ENCODE measurements around the gene ARMC7. TPM values are rescaled to one million over a fixed set of nuclear protein-coding genes. Genes with fewer than 3 reads are reported as not detected.

The ARMC7 gene
- total RNA-seq, 4 donors from 2014 or later: 8.2 to 41.1 (median 21.4) TPM

DNA sequence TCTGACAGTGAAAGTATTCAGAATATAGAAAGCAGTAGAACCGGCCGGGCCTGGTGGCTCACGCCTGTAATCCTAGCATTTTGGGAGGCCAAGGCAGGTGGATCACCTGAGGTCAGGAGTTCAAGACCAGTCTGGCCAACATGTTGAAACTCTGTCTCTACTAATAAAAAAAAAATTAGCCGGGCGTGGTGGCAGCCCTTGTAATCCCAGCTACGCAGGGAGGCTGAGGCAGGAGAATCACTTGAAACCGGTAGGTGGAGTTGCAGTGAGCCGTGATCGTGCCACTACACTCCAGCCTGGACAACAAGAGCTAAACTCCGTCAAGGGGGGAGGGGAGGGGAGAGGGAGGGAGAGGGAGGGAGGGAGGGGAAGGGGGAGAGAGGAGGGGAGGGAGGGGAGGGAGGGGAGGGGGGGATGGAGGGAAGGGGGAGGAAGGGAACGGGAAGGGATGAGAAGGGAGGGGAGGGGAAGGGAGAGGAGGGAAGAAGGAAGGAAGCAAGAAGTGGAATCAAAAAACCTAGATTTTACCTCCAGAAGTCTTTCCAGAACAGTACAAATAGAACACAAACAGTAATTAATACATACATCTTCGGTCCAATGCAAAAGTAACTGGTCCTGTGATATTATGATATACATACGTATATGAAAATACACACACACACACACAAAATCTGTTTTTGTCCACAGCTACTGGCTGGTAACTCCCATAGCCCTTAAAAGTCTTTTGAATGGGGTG, 32.6 kb downstream of the ARMC7 start:
- H3K27ac ChIP-seq: no peak overlapping the region
- no peaks in the 10 kb centered on the region for H3K27me3 ChIP-seq
- intact Hi-C loops (cut with DNase I; ENCODE audit: low total_unique reads) (no loop called here), in situ Hi-C loops (cut with MboI; ENCODE audit: low pct_ligation_motif_present in 1 of 4, low pct_unique_long_range_greater_than_20kb in 1 of 4, low sequenced_read_pairs in 3 of 4) (no loop called here)
- TF ChIP-seq EP300 (IDR thresholded peaks at IDR 0.05; ENCODE audit: low read depth) (no peak), CTCF (IDR thresholded peaks at IDR 0.05) (no peak), POLR2AphosphoS5 (IDR thresholded peaks at IDR 0.05) (no peak), POLR2A (IDR thresholded peaks at IDR 0.05) (no peak)
- H3K9me3 ChIP-seq: no peaks in the 10 kb centered on the region
- DNase-seq: no peak
- H3K4me3 ChIP-seq: no peak overlapping the region
- WGBS, 2 donors (ENCODE audit: low coverage in 1 of 2): 86 to 88% methylated on average over 4 to 13 of the region's 13 CpGs
- H3K4me1 ChIP-seq: peaks cover 0 to 1% (median under 1%) of the 10 kb centered on the region in 4 donors
- H3K36me3 ChIP-seq: peaks cover 0 to 45% (median 9%) of the 10 kb centered on the region in 4 donors

DNA sequence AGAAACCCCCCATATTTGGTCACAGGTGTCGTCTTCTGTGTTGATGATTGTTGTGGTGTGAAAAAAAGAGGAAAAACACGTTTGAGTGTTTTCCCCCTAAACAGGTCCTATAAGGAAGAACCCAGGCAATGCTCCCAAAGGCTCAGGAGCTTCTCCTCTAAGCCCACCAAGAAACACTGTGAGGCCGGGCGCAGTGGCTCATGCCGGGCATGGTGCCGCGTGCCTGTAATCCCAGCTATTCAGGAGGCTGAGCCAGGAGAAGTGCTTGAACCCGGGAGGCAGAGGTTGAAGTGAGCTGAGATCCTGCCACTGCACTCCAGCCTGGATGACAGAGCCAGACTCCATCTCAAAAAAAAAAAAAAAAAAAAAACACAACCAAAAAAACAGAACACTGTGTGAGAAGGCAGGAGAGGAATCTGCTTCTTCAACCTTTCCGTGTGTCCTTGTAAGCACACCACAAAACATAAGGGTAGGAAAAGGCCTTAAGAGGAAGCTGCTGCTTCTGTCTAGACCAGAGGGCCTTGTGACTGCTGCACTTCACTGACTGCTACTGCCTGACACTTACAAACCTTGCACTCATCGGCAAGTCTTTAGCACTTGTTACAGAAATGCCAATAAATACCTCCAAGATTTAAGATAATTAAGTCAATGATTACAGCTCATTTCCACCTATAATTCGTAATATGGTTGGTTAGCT, 35.2 kb downstream of the ARMC7 start:
- Histone ChIP-seq H3K36me3 (peaks cover 0 to 39% (median 9%) of the 10 kb centered on the region in 4 donors), H3K27me3 (no peaks in the 10 kb centered on the region), H3K4me1 (peaks cover 4 to 20% (median 14%) of the 10 kb centered on the region in 4 donors), H3K9me3 (no peaks in the 10 kb centered on the region), H3K27ac (no peak overlapping the region), H3K4me3 (no peak overlapping the region)
- in situ Hi-C loops (cut with MboI; ENCODE audit: low pct_ligation_motif_present in 1 of 4, low pct_unique_long_range_greater_than_20kb in 1 of 4, low sequenced_read_pairs in 3 of 4) (no loop called here), intact Hi-C loops (cut with DNase I; ENCODE audit: low total_unique reads) (no loop called here)
- TF ChIP-seq EP300 (IDR thresholded peaks at IDR 0.05; ENCODE audit: low read depth) (no peak), POLR2A (IDR thresholded peaks at IDR 0.05) (no peak), POLR2AphosphoS5 (IDR thresholded peaks at IDR 0.05) (no peak), CTCF (IDR thresholded peaks at IDR 0.05) (no peak)
- peak; percentile 7 for DNase-seq
- 83 to 90% methylated on average over 4 to 11 of the region's 11 CpGs for WGBS, 2 donors (ENCODE audit: low coverage in 1 of 2)

- no peak for DNase-seq
- in situ Hi-C loops (cut with MboI; ENCODE audit: low pct_ligation_motif_present in 1 of 4, low pct_unique_long_range_greater_than_20kb in 1 of 4, low sequenced_read_pairs in 3 of 4) (no loop called here), intact Hi-C loops (cut with DNase I; ENCODE audit: low total_unique reads) (no loop called here)
- Histone ChIP-seq H3K27me3 (no peaks in the 10 kb centered on the region), H3K36me3 (peaks cover 0 to 29% (median 9%) of the 10 kb centered on the region in 4 donors), H3K9me3 (no peaks in the 10 kb centered on the region), H3K4me3 (no peak overlapping the region), H3K27ac (peak overlapping the region in 2 of 4 donors; percentile 74 to 78), H3K4me1 (peaks cover 4 to 20% (median 14%) of the 10 kb centered on the region in 4 donors)
- TF ChIP-seq EP300 (IDR thresholded peaks at IDR 0.05; ENCODE audit: low read depth) (no peak), POLR2A (IDR thresholded peaks at IDR 0.05) (no peak), POLR2AphosphoS5 (IDR thresholded peaks at IDR 0.05) (no peak), CTCF (IDR thresholded peaks at IDR 0.05) (no peak)
- 77 to 88% methylated on average over 3 of the region's 3 CpGs for WGBS, 2 donors (ENCODE audit: low coverage in 1 of 2)
Observed at GRCh38 chr17:75146592-75146991, 36.8 kb downstream of the ARMC7 start.

GRCh38 chr17:75147878-75148546, 38.2 kb downstream of the ARMC7 start:
- TF ChIP-seq POLR2A (IDR thresholded peaks at IDR 0.05) (peak; percentile 10), EP300 (IDR thresholded peaks at IDR 0.05; ENCODE audit: low read depth) (no peak), POLR2AphosphoS5 (IDR thresholded peaks at IDR 0.05) (peak in 2 of 3 donors; percentile 12 to 46), CTCF (IDR thresholded peaks at IDR 0.05) (no peak)
- no peaks in the 10 kb centered on the region for H3K9me3 ChIP-seq
- H3K27me3 ChIP-seq: no peaks in the 10 kb centered on the region
- H3K4me1 ChIP-seq: peaks cover 6 to 29% (median 19%) of the 10 kb centered on the region in 4 donors
- peaks cover 0 to 22% (median 9%) of the 10 kb centered on the region in 4 donors for H3K36me3 ChIP-seq
- in situ Hi-C loops (cut with MboI; ENCODE audit: low pct_ligation_motif_present in 1 of 4, low pct_unique_long_range_greater_than_20kb in 1 of 4, low sequenced_read_pairs in 3 of 4): no loop called here
- WGBS, 2 donors (ENCODE audit: low coverage in 1 of 2): 68 to 74% methylated on average over 3 to 6 of the region's 6 CpGs
- H3K4me3 ChIP-seq: no peak overlapping the region
- peak overlapping the region; percentile 74 to 78 (median 76) for H3K27ac ChIP-seq
- intact Hi-C loops (cut with DNase I; ENCODE audit: low total_unique reads): no loop called here
- peak; percentile 23 for DNase-seq
